HG03045 (cell line): ENCODE data around the gene TXNDC17.
"Not testable (repeated sequence)": the region's sequence is repeated elsewhere in the genome, so short reads cannot be mapped to it uniquely, and the experiment has no call there.

Experiments used
- ATAC-seq: cut with Tn5 transposase; IDR thresholded peaks from one replicate; pipeline ENCODE4 v1.9.1; 2021; ENCODE audit warnings: mild to moderate bottlenecking, moderate library complexity; ENCODE audit not compliant: unreplicated experiment

The TXNDC17 gene

DNA sequence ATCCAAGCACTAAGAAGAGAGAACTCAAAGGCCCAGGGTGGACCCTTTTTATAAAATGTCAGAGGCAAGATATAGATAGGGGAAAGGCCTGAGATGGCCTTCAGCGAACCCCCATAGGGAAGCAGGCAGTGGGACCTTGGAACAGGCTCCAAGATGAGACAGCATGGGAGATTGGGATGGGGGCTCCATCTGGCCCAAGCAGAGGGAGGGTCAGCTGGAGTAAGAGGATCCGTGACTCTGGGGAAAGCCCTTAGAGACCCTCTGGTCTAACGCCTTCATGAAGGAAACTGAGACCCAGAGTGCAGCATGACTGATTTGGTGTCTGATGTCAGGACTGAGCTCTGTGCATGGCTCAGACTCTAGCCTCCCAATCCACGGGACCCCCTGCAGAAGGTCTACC is 41.5 kb downstream of the TXNDC17 start:
- ATAC-seq, result no peak

GRCh38 chr17:6683081-6683684 is 42.3 kb downstream of the TXNDC17 start:
- no peak for ATAC-seq

DNA sequence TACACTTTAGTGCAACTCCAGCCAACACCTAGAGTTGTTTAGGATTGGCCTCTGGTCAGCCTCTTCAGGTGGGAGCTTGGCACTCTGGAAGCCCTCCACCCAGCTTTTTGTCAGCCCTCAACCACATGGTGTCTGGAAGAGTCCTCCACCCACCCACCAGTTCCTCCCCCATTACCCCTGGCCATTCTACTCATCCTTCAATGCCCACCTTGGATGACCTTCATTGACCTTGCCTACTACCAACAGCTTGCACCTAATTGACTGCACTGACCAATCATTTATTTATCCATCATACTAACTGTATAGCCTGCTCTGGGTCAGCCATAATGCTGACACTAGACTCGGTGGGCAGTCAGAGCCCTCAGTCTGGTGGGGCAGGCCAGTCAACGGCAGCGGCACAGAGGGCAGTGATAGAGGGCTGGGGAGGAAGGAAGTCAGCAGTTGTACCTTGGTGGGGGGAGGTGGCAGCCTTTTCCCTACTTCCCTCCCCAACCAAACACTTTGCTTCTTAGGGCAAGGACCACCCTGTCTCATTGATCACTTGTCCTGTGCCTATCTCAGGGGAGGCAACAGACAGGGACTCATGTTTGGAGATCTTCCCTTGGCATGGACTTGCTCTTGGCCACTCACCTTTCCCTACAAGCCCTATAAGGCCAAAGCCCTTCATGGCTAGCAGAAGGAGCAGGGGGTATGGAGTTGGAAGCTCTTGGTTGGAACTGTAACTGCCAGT is 43.0 kb downstream of the TXNDC17 start:
- no peak for ATAC-seq

GRCh38 chr17:6684460-6684783 is 43.6 kb downstream of the TXNDC17 start:
- no peak for ATAC-seq

DNA sequence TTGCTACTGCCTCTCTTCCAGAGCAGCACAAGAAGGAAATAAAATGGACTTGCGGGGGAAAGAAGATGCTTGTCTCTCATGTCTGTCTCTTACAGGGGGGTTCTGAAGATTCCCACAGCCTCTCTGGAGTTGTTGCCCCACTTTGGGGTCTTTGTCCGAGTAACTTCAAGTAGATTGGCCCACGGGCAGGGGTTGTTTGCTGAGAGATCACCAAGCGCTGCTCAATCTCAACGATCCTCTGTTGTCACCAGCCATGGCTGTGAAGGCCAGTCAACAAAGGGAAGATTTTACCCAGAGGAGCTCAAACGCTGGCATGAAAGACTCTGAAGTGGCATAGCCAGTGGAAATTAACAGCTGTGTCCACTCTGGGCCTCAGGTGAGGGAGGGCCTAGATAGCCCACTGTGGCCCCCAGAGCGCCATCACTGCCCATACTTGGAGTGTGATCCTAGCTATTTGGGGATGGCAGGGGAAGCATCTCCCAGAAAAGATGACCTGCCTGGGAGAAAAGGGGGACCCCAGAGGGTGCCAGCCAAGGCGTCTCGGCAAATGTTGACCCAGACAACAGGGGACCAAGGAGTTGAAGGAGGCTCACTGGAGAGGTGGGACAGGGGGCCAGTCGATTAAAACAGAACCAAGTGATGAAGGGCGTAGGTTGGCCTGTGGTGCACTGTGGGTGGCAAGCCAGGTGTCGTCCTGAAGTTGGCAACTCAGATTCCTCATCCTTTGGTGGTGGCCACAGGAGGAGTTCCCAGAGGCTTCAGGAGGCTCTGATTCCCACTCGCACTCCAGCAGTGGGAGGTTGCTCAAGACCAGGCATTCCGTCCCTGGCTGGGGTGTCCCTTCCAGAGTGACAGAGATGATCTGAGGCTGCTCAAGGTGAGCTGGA is 44.3 kb downstream of the TXNDC17 start:
- no peak for ATAC-seq

DNA sequence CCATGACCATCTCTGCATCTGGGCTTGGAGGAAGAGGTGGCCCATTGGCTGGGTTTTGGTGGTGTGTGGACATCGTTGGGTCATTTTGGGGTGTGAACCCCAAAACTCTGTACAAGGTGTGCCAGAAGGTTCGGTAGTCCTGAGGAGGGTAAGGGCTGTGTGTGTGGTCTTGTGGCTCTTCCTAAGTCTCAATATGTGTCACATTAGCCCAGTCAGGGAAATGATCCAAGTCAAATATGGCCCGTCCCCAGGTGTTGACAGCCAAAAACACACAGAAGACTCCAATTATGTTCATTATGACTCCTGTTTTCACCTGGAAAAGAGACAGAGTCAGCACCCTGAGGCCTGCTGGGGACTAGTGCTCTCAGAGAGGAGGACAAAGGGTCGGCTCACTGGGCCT is 45.2 kb downstream of the TXNDC17 start:
- ATAC-seq, result no peak

DNA sequence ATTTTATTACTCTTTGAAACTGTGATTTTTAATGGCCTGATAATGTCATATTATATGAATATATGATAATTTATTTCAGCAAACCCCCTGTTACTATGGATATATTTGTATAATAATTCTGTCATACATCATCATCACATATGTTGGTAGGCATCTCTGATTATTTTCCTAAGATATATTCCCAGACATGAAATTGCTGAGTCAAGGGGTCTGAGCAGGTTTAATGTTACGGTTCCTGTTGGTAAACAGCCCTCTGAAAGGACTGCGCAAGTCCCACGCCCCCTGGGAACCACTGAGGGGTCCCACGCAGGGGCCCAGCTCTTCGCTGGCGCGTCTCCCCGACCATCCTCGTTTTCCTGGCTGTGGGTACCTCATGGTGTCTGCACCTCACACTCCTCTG is 48.1 kb downstream of the TXNDC17 start:
- ATAC-seq, result no peak

DNA sequence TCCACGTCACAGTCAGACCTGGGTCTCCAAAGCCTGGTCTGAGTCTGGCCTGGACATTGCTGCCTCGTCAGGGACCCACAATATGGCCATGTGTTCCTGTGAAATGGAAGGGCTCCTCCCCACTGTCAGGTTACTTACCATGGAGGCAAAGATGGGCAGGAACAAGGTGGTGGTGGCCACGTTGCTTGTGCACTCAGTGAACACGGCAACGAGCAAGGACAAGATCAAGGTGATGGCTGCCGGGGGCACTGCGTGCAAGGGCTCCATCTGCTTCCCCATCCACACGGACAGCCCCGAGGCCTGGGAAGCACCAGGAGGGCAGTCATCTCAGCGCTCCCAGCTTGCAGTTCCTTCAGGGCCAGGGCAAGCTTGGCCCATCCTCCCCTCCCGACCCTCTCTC is 49.8 kb downstream of the TXNDC17 start:
- ATAC-seq, result no peak

DNA sequence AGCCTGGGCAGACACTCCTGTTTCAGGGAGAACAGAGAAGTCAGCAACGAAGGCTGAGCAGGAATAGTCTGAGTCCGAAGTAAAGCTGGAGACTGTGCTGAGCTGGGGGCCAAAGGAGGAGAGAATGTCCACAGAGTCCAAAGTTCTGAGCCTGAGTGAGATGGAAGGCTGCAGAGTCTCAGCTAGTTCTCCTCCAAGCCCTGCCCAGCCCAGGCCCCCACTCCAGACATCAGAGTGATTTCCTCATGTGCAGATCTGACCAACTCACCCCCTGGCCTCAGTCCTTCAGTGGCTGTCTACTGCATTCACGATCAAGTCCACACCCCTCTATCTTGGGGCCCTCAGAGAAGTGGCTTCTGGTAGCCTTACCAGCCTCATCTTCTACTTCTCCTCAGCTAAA is 50.7 kb downstream of the TXNDC17 start:
- ATAC-seq, result no peak

GRCh38 chr17:6691958-6692357 is 51.1 kb downstream of the TXNDC17 start:
- ATAC-seq, result not testable (repeated sequence)
